Endothelial cell of umbilical vein (primary cell): ENCODE results near the gene RBPJL.

Experiments used
- CTCF ChIP-seq, 2 donors: IDR thresholded peaks; 1 replicate in 1 of 2; 2 replicates in 1 of 2; pipeline ENCODE4 v1.5.1; 2011; ENCODE audit warnings: low read length in 2 of 2, mild to moderate bottlenecking in 2 of 2, moderate library complexity in 2 of 2, control low read depth in 1 of 2, inconsistent platforms in 1 of 2, low read depth in 1 of 2; ENCODE audit not compliant: insufficient read depth in 1 of 2; ENCODE audit errors: extremely low read depth in 1 of 2
- EZH2 ChIP-seq: IDR thresholded peaks from 2 replicates; pipeline ENCODE4 v1.6.1; 2012; ENCODE audit warnings: borderline replicate concordance, low read depth, mild to moderate bottlenecking, moderate library complexity, low read length, inconsistent platforms; ENCODE audit not compliant: severe bottlenecking
- GATA2 ChIP-seq: IDR thresholded peaks from 2 replicates; pipeline ENCODE4 v1.7.0; 2011; ENCODE audit warnings: low read depth, mild to moderate bottlenecking, moderate library complexity, mixed read lengths, low read length; ENCODE audit not compliant: insufficient read length, insufficient read depth
- JUN ChIP-seq: IDR thresholded peaks from 2 replicates; pipeline ENCODE4 v1.6.1; 2011; ENCODE audit warnings: borderline replicate concordance, low read depth; ENCODE audit not compliant: insufficient read length, insufficient read depth
- MAX ChIP-seq: IDR thresholded peaks from 2 replicates; pipeline ENCODE4 v1.6.1; 2011; ENCODE audit not compliant: insufficient read depth, insufficient read length
- MYC ChIP-seq: IDR thresholded peaks from one replicate; pipeline ENCODE4 v1.6.1; 2011; ENCODE audit warnings: mild to moderate bottlenecking, low read depth, low read length
- POLR2A ChIP-seq: IDR thresholded peaks from 2 replicates; pipeline ENCODE4 v1.6.1; 2012; ENCODE audit warnings: low read depth, mild to moderate bottlenecking, control low read depth, low read length
- POLR2AphosphoS5 ChIP-seq: IDR thresholded peaks from 2 replicates; pipeline ENCODE4 v1.6.1; 2012; ENCODE audit warnings: low read depth, mild to moderate bottlenecking, control low read depth, low read length, moderate library complexity; ENCODE audit not compliant: insufficient read depth

GRCh38 chr20:45320948-45321595, 14.4 kb downstream of the RBPJL start:
- TF ChIP-seq POLR2A (no peak), MAX (no peak), EZH2 (no peak), CTCF (IDR thresholded peaks at IDR 0.05; ENCODE audit: extremely low read depth in 1 of 2, insufficient read depth in 1 of 2, low read depth in 1 of 2, low read length in 2 of 2) (no peak), POLR2AphosphoS5 (no peak), GATA2 (no peak), MYC (no peak), JUN (no peak)
